Esophagus squamous epithelium (tissue), 4 donors: Measurements from ENCODE around the gene RNF215.

Source experiments
- CTCF ChIP-seq, 6 experiments: fragments of 450-650 bp in 4 of 6; fragments of 200-600 bp in 2 of 6; sonication (generic) in 2 of 6; IDR thresholded peaks; one replicate each; pipeline ENCODE4 v1.5.1; 2016 to 2019; ENCODE audit warnings: antibody characterized with exemption in 6 of 6, mild to moderate bottlenecking in 4 of 6, moderate library complexity in 4 of 6
- POLR2A ChIP-seq, 4 donors: fragments of 450-650 bp; IDR thresholded peaks; one replicate each; pipeline ENCODE4 v1.6.1; 2017; ENCODE audit warnings: antibody characterized with exemption in 4 of 4, mild to moderate bottlenecking in 4 of 4, moderate library complexity in 3 of 4

- no peak for TF ChIP-seq CTCF (IDR thresholded peaks at IDR 0.05)
- no peak for TF ChIP-seq POLR2A (IDR thresholded peaks at IDR 0.05)
These were observed 28.7 kb downstream of the RNF215 start for GRCh38 chr22:30358541-30358940.
